Hematopoietic multipotent progenitor cell treated with erythropoietin and hydrocortisone succinate and interleukin-3 and kit ligand, for 6 days (in vitro differentiated cells): ENCODE results near the gene KCNG4.
"Not testable (repeated sequence)": the region's sequence is repeated elsewhere in the genome, so short reads cannot be mapped to it uniquely, and the experiment has no call there.

Experiments
- DNase-seq: peaks from one replicate; pipeline ENCODE4 v3.0.0-alpha.2; 2015

The KCNG4 gene

GRCh38 chr16:84233748-84234147, 6.1 kb downstream of the KCNG4 start:
- DNase-seq, result no peak

GRCh38 chr16:84232969-84233368, 6.8 kb downstream of the KCNG4 start:
- DNase-seq, result no peak

- DNase-seq, result no peak
Measured at GRCh38 chr16:84232060-84232459, 7.8 kb downstream of the KCNG4 start.

- DNase-seq, result no peak
Measured at GRCh38 chr16:84229471-84229870, 10.3 kb downstream of the KCNG4 start.

- DNase-seq, result peak; percentile 21
Measured at GRCh38 chr16:84228256-84228838, 11.5 kb downstream of the KCNG4 start.

- DNase-seq, result no peak
Measured at GRCh38 chr16:84227548-84227947, 12.3 kb downstream of the KCNG4 start.

- no peak for DNase-seq
Measured at GRCh38 chr16:84226026-84226425, 13.8 kb downstream of the KCNG4 start.

- DNase-seq, result no peak
Measured at GRCh38 chr16:84225571-84225970, 14.2 kb downstream of the KCNG4 start.

- DNase-seq, result no peak
Measured at GRCh38 chr16:84225126-84225525, 14.7 kb downstream of the KCNG4 start.

- DNase-seq, result no peak
Measured at GRCh38 chr16:84224554-84224953, 15.3 kb downstream of the KCNG4 start.

GRCh38 chr16:84223456-84223855, 16.4 kb downstream of the KCNG4 start:
- no peak for DNase-seq

GRCh38 chr16:84220851-84221250, 19.0 kb downstream of the KCNG4 start:
- no peak for DNase-seq

- no peak for DNase-seq
Measured at GRCh38 chr16:84218956-84219355, 20.9 kb downstream of the KCNG4 start.

GRCh38 chr16:84218176-84218823, 21.5 kb downstream of the KCNG4 start:
- no peak for DNase-seq

GRCh38 chr16:84216144-84216543, 23.7 kb downstream of the KCNG4 start:
- DNase-seq, result not testable (repeated sequence)

GRCh38 chr16:84215531-84215930, 24.3 kb downstream of the KCNG4 start:
- DNase-seq, result no peak

GRCh38 chr16:84214451-84215066, 25.3 kb downstream of the KCNG4 start:
- no peak for DNase-seq

GRCh38 chr16:84212631-84213030, 27.2 kb downstream of the KCNG4 start:
- no peak for DNase-seq

- no peak for DNase-seq
Measured at GRCh38 chr16:84212154-84212553, 27.7 kb downstream of the KCNG4 start.

- DNase-seq, result peak; percentile 33
Measured at GRCh38 chr16:84209989-84210388, 29.8 kb downstream of the KCNG4 start.

- no peak for DNase-seq
Measured at GRCh38 chr16:84207879-84208278, 31.9 kb downstream of the KCNG4 start.

GRCh38 chr16:84207251-84207650, 32.6 kb downstream of the KCNG4 start:
- no peak for DNase-seq

GRCh38 chr16:84205976-84206691, 33.7 kb downstream of the KCNG4 start:
- DNase-seq, result no peak

GRCh38 chr16:84205123-84205522, 34.7 kb downstream of the KCNG4 start:
- DNase-seq, result not testable (repeated sequence)
